Stimulated activated CD8-positive, alpha-beta memory T cell treated with anti-CD3 and anti-CD28 coated beads, Interleukin-12 subunit alpha, Interleukin-12 subunit beta, amount 100 ng/mL, for 1 hour (primary cell): ENCODE measurements around the gene TSPAN32.
"Not testable (repeated sequence)": the region's sequence is repeated elsewhere in the genome, so short reads cannot be mapped to it uniquely, and the experiment has no call there.

ENCODE experiments used
- DNase-seq: peaks from one replicate; pipeline ENCODE4 v3.0.0-alpha.2; 2020; ENCODE audit warnings: low read depth

The TSPAN32 gene

DNA sequence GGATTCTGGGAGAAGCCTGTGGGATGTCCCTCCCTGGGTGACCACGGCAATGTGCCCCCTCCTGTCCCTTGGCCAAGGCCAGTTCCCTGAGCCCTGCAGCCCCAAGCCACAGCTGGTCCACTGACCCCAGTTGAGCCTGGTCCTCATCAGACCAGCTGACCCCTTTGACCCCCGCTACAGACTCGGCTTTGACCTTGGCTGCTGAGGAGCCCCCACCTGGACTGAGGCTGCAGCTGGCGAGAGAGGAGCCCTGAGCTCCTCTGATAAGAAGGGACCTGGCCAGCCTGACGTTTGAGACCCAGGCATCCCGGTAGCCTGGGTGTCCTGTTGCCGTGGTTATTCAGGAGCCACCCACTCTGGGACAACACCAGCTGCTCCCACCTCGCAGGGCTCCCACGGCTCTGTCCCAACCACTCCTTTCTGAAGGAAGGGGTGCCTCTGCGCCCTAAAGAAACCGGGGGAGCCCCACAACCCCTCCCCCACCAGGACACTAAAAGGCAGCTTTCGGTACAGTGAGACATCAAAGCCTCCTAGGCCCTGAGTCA, 34.4 kb upstream of the TSPAN32 start:
- DNase-seq = no peak

DNA sequence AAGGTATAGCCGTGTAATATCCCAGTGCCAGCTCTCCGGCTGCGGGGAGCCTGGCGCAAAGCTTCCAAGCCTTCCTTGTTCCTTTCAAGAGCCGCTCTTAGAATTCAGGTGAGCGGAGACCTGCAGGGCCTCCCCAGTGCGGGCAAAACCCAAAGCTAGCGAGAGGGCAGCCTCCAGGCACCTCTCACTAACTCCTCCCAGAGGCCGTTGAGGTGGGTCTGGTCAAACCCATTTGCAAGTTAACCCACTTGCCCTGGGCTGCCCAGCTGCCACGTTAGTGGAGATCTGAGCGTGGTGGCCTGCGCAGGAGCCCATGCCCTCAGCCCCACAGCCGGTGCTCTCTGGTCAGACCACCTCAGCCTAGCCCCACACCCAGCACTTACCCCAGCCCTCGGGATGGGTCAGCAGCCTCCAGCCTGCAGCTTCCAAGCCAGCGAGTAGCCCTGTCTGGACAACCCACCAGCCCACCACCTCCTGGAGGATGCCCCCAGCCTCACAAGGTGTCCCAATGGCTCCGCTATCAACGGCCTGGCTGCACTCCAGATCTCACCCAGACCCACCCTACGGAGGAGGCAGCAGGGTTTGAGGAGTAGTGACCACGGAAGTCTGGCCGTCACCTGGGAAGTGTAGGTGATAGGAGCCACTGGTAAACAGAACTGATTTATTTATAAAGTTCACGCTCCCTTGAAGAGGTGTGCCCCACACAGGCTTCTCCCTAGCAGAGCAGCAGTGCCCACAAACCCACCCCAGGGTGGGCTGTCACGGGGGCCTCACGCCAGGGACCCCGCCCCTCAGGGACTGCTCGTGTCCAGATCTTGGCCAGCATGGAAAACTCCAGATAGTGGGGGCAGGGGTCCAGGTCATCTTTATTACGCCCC, 33.7 kb upstream of the TSPAN32 start:
- no peak for DNase-seq

DNA sequence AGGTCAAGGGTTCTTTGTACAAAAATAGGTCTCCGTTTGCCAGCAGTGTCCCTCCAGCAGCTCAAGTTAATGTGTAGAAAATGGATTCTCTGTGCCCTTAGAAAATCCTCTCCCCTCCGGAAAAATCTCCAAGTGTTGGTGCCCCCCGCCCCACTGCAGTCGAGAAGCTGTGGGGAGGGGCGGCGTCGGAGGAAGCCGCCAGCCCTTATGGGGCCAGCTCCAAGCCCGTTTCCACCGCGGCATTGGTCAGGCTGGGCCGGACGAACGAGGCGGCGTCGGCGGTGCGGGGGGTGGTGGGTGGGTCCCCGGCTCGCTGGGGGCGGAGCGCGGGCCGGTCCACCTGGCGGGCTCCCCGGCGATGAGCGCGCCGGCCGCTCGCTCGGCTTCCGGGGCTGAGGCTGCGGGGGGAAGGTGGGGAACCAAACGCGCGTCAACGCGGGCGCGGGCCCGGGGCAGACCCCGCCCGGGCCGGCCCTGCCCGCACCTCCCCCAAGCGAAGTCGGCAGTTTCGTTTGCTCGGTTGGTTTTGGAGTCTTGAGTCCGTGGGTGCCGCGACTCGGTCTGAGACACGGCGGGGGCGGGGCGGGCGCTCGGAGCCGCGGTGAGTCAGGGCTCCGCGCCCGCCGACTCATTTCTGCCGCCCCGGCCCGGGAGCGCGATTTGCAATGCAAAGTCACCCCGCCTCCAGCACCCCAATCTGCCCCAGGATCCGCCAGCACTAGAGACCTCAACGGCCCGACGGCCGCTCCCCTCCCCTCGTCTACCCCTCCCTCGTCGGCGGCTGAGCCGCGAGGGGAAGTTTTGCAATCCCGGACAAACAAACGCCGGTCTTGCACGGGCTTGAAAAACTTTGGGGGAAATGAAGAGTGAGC, 32.8 kb upstream of the TSPAN32 start:
- DNase-seq = peak; percentile 50

DNA sequence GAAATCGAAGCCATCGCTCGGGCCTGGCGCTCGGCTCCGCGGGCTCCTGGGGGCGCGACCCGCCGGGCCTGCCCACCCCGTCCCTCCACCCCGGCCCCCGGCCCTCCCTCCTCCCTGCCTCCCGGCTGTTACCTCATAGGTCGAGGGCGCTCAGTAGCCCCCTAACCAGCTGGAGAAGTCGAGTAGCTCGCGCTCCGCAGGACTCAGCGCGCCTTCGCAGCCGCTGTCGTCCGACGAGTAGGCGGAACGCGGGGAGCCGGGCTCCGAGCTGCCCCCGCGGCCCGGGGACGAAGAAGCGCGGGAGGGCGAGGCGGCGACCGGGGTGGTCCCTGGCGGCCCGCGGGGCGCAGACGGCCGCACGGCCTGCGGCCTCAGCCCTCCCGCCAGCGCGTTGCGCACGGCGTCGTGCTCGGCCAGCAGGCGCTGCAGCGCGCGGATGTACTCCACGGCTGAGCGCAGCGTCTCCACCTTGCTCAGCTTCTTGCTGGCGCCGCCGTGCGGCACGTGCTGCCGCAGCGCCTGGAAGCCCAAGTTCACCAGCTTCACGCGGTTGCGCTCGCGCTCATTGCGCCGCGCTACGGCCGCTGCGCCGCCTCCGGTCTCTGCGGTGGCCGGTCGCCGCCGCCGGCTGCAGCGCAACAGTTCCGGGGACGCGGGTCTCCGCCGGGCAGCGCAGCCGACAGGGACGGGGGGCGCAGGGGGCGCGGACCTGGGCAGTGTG, 32.1 kb upstream of the TSPAN32 start:
- DNase-seq = no peak

DNA sequence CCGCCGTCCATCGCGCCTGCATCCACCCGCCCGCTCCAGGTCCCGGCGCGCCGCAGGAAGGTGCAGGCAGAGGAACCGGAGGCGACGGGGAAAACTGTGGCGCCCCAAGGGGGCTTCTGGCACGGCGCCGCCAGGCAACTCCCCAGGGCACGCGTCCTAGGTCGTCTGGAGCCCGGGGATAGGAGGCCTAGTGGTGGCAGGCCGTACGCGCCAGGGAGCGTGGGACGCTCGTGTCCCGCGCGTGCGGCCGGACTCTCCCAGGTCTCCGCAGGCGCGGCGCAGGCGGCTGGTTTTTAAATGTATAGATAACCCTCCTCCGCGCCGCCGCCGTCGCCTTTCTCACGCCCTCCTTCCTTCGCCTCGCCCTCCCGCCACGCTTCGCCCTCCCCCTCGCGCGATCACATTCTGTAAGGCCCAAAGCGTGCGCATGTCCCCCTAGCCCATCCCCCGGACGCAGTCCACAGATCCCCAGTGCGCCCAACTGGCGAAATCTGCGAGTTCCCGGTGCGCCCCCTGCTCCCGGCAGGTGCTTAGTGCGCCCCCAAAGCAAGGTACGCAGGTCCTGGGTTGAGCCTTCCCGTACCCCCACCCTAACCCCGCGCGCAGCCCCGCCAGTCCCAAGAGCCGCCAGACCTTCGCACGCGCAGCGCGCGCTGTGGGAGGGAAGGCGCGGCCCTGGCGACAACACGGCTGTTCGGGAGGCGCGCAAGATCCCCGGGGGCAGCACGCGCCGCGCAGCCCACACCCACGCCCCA, 31.3 kb upstream of the TSPAN32 start, which contains the start of gene ASCL2:
TSS of gene ASCL2 (minus strand) at position 267 of the 755 bp plus-strand sequence. CDS start at position 11, 256 bp downstream.
- no peak for DNase-seq

DNA sequence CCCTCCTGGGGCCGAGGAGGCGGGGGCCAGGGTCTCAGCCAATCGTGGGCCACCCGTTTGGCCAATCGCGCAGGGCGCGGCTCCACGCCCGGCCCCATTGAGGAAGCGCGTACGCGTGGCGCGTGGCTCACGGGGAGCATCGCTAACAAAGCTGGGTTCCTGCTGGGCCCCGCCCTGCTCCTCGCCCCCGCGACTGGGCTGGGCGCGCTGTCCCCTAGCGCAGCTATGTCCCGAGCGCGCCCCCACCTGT, 30.8 kb upstream of the TSPAN32 start:
- no peak for DNase-seq

DNA sequence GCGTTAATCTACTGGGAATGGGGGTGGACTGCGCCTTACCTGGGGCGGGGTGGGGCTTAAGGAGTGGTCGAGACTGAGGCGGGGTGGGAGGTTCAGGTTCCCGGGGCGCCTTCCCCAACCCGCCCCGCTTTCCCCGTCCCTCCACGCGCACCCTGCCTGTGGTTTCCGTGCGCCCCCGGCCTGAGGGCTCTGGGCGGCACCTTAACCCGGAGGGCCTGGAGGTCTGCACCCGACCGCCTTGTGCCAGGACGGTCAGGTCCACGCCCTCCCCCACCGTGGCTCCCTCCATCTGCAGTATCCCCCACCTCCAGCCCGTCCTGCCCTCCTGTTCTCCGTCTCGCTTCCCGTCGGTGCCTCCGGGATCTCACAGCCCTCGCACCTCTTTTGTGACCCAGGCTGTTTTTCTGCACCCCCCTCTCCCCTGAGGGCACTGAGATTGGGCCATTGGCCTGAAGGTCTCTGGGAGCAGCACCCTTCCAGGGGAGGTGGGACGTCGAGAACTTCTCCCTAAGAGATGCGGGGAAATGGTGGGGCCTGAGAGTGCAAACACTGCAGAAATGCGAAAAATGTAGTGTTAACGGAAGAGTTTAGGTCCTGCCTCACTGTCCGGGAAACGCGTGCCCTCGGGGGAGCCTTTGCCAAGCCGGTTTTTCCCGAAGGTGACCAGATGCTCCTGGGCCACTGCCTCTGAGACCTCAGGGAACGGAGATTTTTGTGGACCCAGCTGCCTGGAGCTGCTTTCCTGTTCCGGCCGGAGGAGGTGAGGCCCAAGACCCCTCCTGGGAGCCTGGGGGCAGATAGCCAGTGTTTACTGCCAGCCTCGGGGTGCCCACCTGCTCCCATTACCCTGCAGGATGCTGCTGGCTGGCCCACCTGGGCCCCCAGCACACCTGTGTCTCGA, 30.2 kb upstream of the TSPAN32 start:
- DNase-seq = no peak

DNA sequence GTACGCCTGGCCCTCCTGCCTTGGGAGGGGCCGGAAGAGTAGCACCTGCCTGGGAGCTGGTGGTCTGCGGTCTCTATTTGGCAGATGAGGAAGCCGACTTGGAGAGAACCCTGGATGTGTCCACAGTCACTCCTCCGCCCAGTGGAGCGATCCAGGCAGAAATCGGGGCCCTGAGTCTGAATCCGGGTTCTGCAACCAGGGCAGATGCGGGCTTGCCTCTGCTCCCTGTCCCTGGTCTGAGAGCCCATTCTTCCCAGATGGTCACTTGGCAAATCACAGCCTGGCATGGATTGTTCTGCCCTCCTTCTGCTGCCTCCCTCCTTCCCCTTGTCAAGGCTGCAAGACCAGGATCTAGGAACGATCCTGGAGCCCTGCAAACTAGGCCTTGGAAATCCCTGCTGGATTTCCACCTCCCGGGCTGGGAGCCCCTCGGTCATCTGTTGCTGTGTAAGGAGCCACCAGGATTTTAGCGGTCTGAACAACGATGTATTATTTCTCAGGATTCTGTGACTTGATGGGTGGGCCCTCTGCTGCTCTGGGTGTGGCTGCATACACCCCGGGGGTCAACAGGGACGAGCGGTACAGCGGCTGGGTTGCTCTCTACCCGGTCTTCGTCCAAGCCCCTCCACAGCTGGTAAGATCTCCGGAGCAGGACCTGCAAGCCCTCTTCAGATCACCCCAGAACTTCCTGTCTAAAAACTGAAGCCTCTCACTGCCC, 29.4 kb upstream of the TSPAN32 start:
- no peak for DNase-seq

DNA sequence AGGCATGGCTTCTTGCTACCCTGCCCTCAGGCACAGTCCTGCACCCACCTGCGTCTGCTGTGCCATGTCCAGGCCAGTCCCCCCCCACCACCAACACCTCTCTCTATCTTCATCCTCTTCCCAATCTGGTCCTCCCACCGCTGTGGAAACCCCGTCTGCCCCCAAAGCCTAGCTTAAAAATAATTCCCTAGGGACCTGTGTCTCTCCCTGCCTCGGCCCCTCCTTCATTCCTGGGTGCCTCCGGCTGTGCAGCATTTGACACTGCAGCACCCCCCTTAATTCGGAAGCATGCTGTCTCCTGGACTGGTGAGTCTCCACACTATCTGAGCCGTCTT, 28.9 kb upstream of the TSPAN32 start:
- DNase-seq = no peak

DNA sequence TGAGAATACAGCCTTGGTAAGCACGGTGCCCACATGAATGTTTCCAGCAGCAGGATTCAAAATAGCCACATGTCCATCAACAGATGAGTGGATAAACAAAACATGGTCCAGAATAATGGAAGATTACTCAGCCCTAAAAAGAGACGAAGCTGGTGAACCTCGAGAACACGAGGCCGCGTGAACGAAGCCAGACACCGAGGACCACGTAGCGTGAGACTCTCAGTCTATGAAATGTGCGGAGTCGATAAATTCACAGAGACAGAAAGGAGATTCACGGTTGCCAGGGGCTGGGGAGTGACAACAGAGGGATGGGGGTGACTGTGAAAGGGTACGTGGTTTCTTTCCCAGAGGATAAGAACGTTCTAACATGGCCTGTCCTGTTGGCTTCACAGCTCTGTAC, 28.5 kb upstream of the TSPAN32 start:
- no peak for DNase-seq

DNA sequence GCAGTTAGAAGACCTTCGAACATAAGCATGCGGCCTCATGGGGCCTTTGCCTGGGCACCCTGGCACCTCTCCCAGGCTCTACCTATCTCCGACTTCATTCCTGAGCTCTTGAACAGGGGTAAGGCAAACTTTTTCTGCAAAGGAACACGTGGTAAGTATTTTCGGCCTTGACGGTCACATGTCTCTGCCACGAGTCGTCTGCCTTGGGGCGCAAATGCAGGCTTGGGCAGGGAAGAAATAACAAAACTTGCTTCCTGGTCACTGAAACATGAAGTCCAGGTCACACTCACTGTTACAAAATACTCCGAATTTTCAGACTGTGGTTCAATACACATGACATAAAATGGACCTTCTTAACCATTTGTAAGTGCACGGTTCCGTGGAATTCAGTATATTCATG, 28.0 kb upstream of the TSPAN32 start:
- DNase-seq = no peak

DNA sequence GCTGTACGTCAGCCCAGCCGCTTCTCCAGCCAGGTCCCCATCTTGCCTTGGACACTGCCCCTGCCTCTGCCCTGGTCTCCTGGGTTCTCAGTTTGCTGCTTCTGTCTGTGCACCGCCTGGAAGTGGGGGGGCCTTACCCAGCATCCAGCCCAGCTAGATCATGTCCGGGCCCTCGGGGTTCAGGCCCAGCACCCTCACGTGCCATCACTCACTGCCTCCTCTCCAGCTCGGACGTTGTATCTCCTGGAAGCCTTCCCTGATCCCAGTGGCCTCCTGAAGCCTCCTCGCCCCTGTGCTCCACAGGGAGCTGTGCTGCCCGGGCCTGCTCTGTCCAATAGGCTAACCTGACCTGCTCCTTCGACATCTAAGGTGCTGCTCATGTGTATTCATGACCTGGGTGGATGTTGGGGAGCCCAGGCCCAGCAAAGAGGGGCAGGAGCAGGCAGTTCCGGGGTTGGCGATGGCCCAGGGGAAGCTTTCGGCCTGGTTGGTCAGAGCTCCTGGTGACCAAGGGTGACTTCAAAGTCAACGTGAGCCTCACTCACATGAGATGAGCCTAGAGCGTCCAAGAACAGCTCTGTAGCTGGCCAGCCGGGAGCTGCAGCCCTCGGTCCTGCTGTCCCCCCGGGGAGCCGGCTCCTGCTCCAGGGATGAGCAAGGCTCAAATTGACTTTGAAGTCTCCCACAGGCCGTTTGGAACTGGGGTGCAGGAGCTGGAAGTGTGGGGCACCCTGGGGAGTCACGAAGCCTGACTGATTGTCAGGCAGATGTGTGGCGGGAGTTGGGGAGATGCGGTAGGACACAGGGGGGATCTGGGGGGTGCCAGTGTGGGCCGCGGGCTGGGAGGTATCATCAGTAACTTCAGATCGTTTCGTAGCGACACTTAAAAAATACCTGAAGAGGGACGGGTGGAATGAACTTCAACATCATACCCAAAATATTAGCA, 26.2 kb upstream of the TSPAN32 start:
- no peak for DNase-seq

DNA sequence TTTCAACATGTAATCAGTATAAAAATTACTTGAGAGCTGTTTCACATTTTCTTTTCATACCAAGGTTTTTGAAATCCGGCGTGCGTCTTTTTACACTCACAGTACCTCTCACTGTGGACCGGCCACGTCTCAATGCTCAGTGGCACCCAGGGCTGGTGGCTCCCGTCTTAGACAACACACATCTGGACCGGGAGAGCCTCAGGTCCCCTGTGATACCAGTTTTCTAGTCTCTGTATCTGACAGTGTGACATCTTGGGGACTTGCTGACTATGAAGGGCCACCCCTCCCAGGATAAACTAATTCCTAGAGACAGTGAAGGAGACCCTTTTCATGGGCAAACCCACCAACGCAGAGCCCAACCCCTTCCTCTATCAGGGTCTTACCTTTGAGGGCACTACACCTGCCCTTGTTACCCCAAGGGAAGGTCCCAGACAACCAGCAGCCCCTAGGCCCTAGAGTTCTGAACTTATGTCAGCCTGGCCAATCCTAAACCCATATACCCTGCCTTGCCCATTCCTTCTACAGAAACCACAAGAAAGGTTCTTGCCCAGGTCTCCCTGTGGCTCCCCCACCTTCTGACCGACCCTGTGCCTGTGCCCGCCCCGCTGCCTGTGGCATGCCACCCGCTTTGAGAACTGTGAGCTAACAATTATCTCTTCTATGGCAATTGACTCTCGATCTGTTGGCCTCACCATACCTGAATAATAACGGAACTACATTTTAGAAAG, 25.4 kb upstream of the TSPAN32 start:
- DNase-seq = no peak

DNA sequence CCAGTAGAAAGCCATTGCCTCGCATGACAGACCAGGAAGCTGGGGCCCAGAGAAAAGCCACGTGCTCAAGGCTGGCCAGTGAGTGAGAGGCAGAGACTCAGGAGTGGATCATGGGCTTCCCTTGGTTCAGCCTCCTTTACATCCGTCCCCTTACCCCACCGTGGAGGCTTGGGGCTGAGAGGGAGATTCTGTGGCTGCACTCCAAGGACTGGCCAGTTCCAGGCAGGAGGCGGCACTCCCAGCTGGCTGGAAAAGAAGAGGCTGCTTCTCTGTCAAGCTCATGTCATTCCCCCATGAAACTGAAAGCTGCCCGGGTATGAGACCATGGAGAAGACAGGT, 24.8 kb upstream of the TSPAN32 start:
- DNase-seq = no peak

DNA sequence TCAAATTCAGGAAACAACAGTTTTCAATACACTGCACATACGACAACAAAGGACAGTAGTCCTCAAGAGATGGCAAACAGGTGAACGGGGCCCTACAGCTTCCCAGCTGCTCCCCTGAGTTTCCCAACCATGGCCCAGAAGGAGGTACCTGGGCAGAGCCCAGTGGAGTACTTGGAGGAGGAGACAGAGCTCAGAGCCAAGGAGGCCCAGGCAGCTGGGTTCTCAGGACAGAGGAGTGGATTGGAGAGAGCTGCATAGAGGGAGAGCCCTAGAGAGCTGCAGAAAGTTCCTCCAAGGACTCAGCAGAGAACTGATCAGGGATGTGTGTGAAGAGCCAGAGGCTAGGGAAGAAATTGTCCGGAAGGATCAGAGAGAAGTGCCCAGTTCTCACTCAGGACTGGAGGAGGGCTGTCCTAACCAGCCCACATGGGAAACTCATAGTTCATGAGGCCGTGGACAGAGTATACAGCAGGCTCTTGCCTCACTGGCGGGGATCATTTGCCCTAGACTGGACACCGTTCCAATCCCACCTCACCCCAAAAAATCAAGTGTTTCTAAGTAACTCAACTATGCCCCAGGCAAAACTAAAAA, 23.8 kb upstream of the TSPAN32 start:
- no peak for DNase-seq

DNA sequence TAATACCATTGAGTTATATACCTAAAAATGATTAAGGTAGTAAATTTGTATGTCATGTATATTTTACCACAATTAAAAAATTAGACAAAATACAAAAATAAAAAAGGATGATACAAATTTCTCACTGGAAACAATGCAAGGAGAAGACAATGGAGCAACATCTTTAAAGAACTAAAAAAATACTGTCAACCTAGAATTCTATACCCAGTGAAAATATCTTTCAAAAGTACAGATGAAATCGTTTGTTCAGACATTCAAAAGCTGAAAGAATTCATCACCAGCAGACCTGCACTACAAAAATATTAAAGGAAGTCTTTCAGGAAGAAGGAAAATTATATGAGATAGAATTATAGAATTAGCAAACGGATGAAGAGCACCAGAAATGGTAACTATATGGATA, 21.6 kb upstream of the TSPAN32 start:
- DNase-seq = no peak

DNA sequence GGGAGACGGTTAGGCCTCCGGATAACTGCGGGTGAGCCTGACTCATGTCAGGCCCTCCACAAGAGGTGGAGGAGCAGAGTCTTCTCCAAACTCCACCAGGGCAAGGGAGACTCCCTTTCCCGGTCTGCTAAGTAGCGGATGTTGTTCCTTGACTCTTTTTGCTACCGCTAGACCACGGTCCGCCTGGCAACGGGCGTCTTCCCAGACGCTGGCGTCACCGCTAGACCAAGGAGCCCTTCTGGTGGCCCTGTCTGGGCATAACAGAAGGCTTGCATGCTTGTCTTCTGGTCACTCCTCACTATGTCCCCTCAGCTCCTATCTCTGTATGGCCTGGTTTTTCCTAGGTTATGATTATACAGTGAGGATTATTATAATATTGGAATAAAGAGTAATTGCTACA, 15.5 kb upstream of the TSPAN32 start:
- not testable (repeated sequence) for DNase-seq

DNA sequence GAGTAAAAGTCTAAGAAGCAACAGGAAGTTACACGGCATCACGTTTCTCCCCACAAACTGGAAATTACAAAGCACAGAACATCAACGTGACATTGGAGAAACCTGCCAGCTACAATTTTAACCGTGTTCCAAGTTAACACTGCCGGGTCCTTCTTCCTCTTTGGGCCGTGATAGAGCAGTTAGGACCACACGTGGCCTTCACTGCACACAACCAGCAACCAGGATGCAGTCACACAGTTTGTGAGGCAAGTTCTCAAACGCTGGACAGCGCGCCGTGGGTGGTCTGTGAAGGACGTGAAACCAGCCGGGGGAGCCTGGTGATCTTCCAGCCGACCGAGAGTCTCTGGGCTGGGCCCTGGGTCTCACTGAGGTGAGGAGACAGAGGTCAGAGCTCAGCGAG, 14.7 kb upstream of the TSPAN32 start:
- no peak for DNase-seq
